IPS-18c (cell line): Measurements from ENCODE around the gene ZNF213.

Source experiments
- H3K4me3 ChIP-seq: 2 replicates; pipeline ENCODE4 v1.7.0; 2013; ENCODE audit warnings: low read depth, mild to moderate bottlenecking, low read length, moderate library complexity; ENCODE audit not compliant: insufficient read depth
- H3K9me3 ChIP-seq: one replicate; pipeline ENCODE4 v1.6.1; 2013; ENCODE audit warnings: mild to moderate bottlenecking, low read length, moderate library complexity; ENCODE audit not compliant: control insufficient read depth, insufficient read depth

Gene ZNF213, protein sequence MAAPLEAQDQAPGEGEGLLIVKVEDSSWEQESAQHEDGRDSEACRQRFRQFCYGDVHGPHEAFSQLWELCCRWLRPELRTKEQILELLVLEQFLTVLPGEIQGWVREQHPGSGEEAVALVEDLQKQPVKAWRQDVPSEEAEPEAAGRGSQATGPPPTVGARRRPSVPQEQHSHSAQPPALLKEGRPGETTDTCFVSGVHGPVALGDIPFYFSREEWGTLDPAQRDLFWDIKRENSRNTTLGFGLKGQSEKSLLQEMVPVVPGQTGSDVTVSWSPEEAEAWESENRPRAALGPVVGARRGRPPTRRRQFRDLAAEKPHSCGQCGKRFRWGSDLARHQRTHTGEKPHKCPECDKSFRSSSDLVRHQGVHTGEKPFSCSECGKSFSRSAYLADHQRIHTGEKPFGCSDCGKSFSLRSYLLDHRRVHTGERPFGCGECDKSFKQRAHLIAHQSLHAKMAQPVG

DNA sequence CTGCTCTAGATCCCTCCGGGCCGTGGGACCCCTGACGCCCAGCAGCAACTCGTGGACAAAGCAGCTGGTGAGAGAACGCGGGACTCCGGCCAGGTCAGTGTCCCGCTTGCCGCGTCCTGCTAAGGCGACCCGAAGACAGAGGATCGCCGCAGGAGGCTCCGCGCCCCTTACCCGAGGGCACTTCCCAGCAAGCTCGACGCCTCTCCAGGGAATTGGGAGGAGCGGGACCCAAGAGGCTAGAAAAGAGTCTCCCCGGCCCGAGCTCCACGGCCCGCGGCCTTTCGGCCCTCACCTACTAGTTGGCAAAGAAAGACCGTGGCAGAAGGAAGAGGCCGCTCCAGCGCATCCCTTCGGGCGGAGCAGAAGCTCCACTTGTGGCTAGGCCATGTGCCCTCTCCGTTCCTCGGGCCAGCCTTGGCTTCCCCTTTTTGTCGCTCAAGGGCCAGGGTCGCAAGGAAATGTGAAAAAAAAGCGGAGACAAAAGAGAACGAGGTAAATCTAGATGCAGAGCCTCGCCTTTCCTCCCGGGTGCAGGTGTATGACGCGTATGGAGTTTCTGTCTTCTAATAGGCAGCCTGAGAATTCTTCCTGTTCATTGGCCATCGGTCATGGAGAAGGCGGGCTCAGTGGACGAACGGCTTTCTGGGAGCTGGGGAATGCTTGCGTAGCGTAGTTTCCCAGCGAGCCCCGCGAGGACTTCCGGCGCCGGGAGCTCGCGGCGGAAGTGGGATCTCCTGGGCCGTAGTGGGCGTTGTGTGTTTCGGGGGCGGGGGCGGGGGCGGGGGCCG, at the start of gene ZNF213:
TSS of gene ZNF213 (plus strand) at position 692 of the 788 bp plus-strand sequence. CDS start 2,252 bp downstream, outside the sequence.
- H3K4me3 ChIP-seq = peak within 1 kb of the TSS; percentile 99
- no peaks in the 10 kb centered on the region for H3K9me3 ChIP-seq

GRCh38 chr16:3085868-3086595, 48.8 kb upstream of the ZNF213 start:
- H3K4me3 ChIP-seq = no peak overlapping the region
- H3K9me3 ChIP-seq = no peaks in the 10 kb centered on the region

DNA sequence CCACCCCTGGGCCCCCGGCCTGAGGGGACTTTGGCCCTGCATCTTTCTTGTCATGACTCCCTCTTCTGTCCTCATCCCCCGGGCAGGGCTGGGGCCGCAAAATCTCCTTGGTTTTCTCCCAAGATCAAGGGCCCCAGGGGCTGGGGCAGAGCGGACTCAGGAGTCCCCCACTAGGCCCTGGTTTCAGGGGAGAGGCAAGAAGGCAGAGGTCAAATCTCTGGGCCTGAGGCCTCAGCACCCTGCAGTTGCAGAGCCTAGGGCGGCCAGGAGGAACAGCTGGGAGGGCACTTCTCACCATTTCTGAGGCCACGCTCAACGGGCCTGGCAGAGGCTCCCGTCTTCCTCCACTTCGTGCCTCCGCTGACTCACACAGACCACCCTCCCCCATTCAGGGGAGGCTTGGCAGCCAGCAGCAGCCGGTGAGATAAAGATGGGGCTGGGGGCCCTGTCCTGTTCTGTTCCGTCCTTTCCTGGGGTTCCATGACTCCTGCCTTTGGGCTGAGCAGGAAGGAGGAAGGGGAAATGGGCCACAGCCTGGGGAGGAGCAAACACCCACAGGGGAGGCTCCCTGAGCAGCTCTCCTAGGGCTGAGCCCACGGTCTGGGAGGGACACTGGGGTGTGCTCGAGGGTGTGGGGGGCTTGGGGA, 48.1 kb upstream of the ZNF213 start:
- Histone ChIP-seq H3K4me3 (no peak overlapping the region), H3K9me3 (no peaks in the 10 kb centered on the region)

DNA sequence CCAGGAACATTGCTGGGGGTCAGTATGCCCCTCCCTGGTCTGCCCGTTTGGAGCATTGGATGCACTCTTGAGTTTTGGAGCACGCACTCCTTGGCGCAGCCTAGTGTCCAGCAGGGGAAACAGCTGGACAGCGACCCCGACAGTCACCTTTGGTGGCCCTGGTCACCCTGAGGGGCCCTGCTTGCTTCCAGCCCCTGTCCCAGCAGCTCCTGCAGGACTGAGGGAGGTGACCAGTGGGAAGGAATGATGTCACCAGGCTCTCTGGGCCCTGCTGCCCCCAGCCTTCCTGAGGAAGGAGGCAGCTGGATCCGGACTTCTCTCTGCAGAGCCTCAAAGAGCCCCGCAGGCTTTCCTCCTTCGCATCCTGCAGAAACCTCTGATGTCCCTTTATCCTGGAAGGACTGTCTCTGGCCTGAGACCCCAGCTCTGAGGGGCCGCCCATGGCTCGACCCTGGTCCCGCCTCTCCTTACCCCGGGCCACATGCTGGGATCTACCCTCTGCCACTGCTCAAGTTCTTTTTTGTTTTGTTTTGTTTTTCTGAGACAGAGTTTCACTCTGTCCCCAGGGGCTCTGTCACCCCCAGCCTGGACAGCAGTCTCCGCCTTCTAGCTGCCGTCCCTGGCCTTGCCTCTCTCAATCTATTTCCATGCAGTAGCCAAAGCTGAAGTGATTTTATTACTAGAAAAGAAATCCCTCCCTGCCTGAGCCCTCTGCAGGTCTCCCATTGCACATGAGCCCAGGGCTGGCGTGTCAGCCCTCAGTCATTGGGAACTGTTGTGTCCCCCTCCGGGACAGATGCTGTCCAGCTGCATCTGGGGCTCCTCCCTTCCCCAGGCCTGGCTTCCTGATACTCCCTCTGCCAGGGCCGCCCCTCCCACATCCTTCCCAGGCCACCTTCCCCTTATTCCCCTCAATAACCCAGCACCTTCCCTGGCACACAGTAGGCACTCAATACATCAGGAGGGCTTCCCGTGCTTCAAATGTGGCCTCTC, 47.3 kb upstream of the ZNF213 start:
- H3K4me3 ChIP-seq = no peak overlapping the region
- no peaks in the 10 kb centered on the region for H3K9me3 ChIP-seq

GRCh38 chr16:3088450-3088849, 46.4 kb upstream of the ZNF213 start:
- Histone ChIP-seq H3K4me3 (no peak overlapping the region), H3K9me3 (no peaks in the 10 kb centered on the region)

- no peaks in the 10 kb centered on the region for H3K9me3 ChIP-seq
- no peak overlapping the region for H3K4me3 ChIP-seq
Measured at GRCh38 chr16:3088925-3089716, 45.7 kb upstream of the ZNF213 start.

- Histone ChIP-seq H3K4me3 (no peak overlapping the region), H3K9me3 (no peaks in the 10 kb centered on the region)
Measured at GRCh38 chr16:3089717-3090592, 44.9 kb upstream of the ZNF213 start.

DNA sequence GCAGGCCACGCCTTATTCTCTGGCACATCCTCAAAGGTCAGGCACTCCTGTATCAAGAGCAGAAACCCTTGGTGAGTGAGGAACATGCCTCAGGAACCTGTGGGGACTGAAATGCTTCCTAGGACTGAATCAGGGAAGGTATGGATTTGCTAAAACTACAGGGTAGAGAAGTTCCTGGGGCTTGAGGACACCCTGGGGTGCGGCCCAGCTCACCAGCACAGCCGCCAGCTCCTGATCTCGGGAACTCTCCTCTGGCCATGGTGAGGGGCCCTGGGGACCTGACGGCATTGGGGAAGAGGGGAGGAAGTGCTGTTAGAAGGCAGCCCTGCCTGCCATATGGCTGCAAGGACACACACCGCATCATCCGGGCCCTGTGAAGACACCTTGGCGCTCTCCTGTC, 43.3 kb upstream of the ZNF213 start:
- H3K9me3 ChIP-seq = no peaks in the 10 kb centered on the region
- no peak overlapping the region for H3K4me3 ChIP-seq

DNA sequence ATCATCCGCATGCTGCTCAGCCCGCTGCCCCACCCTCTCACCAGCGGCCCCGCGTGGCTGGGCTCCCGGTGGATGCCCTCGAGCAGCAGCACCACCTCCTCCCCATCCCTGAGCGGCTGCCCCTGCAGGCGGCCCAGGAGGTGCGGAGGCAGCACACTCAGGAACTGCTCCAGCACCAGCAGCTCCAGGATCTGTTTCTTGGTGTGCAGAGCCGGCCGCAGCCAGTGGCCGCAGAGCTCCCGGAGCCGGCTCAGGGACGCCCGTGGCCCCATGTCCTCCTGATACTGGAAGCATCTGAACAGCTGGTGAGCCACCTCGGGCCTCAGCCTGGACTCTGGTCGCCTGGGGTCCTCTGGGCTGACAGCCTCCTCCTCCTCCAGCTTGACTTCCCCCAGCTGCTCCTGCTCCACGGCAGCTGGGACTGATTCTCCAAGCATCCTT, 42.3 kb upstream of the ZNF213 start:
- Histone ChIP-seq H3K9me3 (no peaks in the 10 kb centered on the region), H3K4me3 (no peak overlapping the region)

- Histone ChIP-seq H3K9me3 (no peaks in the 10 kb centered on the region), H3K4me3 (no peak overlapping the region)
Measured at GRCh38 chr16:3094289-3095027, 40.4 kb upstream of the ZNF213 start.

- Histone ChIP-seq H3K9me3 (no peaks in the 10 kb centered on the region), H3K4me3 (no peak overlapping the region)
Measured at GRCh38 chr16:3095869-3096268, 39.0 kb upstream of the ZNF213 start.

- Histone ChIP-seq H3K4me3 (no peak overlapping the region), H3K9me3 (no peaks in the 10 kb centered on the region)
Measured at GRCh38 chr16:3096362-3096761, 38.5 kb upstream of the ZNF213 start.

DNA sequence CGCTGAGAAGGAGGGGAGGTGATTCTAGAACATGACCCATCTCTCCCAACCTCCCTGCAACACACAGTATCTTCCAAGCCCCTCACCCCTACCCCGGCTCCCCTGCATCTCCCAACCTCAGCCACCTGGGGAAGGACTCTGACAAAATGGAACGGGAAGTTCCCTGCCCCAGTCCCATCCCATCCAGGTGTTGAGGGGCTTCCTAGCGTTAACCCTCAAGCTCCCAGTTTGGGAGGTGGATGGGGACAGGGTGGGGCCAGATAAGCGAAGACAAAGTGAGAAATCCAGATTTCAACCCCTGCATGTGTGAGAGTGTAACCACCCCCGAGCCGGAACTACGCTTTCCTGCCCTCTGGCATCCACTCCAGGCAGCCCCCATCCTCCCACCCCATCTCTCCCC, 37.6 kb upstream of the ZNF213 start:
- Histone ChIP-seq H3K9me3 (no peaks in the 10 kb centered on the region), H3K4me3 (peak overlapping the region; percentile 95)
